ENCODE data around the gene MYADML2. TPM values are rescaled to one million over a fixed set of nuclear protein-coding genes. Genes with fewer than 3 reads are reported as not detected.

The MYADML2 gene
- total and polyA plus RNA-seq, 10 of the 15 experiments (the other 5 are each of a cell fraction or from before 2014, with no cell fraction given) = not detected

DNA sequence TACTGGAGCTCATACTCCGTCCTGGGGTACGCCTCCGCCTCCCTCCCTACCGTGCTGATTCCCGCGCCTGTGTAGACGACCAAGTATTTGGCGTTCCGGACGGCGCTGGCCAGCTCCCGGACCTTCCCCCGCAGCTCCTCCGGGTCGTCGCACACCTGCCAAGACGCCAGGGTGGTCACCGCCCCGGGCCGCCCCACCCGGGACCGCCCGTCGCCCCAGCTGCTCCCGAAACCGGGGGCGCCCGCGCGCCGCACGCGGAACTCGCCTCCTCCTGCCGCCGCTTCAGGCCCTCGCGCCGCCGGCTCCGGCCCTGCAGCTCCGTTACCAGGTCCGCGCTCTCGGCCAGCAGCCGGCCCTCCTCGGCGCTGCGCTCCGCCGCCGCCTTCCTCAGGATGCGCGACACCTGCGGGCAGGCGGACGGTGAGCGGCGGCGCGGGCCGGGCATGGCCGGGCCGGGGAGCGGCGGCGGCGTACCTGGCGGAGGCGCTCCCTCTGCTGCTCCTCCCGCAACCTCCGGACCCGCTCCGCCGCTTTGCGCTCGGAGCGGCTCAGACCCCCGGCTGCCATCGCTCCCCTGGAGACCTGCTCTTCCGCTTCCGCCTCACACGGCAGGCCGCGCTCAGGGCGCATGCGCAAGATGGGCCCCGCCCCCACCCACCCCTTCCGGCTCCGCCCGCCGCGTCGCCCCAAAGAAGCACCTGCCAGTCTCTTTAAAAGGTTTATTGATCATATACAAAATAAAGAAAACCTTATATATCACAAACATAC lies 29.3 kb downstream of the MYADML2 start, which contains the start of gene SIRT7 (continued):
- TF ChIP-seq, protein P1, sequence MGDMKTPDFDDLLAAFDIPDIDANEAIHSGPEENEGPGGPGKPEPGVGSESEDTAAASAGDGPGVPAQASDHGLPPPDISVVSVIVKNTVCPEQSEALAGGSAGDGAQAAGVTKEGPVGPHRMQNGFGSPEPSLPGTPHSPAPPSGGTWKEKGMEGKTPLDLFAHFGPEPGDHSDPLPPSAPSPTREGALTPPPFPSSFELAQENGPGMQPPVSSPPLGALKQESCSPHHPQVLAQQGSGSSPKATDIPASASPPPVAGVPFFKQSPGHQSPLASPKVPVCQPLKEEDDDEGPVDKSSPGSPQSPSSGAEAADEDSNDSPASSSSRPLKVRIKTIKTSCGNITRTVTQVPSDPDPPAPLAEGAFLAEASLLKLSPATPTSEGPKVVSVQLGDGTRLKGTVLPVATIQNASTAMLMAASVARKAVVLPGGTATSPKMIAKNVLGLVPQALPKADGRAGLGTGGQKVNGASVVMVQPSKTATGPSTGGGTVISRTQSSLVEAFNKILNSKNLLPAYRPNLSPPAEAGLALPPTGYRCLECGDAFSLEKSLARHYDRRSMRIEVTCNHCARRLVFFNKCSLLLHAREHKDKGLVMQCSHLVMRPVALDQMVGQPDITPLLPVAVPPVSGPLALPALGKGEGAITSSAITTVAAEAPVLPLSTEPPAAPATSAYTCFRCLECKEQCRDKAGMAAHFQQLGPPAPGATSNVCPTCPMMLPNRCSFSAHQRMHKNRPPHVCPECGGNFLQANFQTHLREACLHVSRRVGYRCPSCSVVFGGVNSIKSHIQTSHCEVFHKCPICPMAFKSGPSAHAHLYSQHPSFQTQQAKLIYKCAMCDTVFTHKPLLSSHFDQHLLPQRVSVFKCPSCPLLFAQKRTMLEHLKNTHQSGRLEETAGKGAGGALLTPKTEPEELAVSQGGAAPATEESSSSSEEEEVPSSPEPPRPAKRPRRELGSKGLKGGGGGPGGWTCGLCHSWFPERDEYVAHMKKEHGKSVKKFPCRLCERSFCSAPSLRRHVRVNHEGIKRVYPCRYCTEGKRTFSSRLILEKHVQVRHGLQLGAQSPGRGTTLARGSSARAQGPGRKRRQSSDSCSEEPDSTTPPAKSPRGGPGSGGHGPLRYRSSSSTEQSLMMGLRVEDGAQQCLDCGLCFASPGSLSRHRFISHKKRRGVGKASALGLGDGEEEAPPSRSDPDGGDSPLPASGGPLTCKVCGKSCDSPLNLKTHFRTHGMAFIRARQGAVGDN (IDR thresholded peaks at IDR 0.05) = peak; percentile 82; the same call in 1 of the 2 replicates
- TF ChIP-seq CHD4 (IDR thresholded peaks at IDR 0.05) (no peak), CEBPB (IDR thresholded peaks at IDR 0.05; ENCODE audit: borderline replicate concordance in 1 of 2, low read depth in 2 of 2, low read length in 2 of 2) (no peak), YBX1 (IDR thresholded peaks at IDR 0.05) (no peak), SREBF2 (IDR thresholded peaks at IDR 0.05; ENCODE audit: low read length) (no peak), ZZZ3 (IDR thresholded peaks at IDR 0.05; ENCODE audit: control insufficient read depth, insufficient read length, low read depth) (no peak), SMAD1 (IDR thresholded peaks at IDR 0.05; ENCODE audit: low read depth, partially characterized antibody) (no peak), BACH1 (IDR thresholded peaks at IDR 0.05; ENCODE audit: borderline replicate concordance) (peak; percentile 89), POLR2A (IDR thresholded peaks at IDR 0.05; ENCODE audit: low read depth, low read length) (peak; percentile 92), MTA3 (IDR thresholded peaks at IDR 0.05; ENCODE audit: borderline replicate concordance, low read length) (no peak), ZNF217 (IDR thresholded peaks at IDR 0.05) (peak; percentile 61; the same call in 1 of the 2 replicates), EED (IDR thresholded peaks at IDR 0.05; ENCODE audit: low read depth) (no peak), CREM (IDR thresholded peaks at IDR 0.05; ENCODE audit: low read depth) (no peak), DPF2 (IDR thresholded peaks at IDR 0.05) (peak; percentile 85; the same call in 1 of the 2 replicates), MYC (IDR thresholded peaks at IDR 0.05; ENCODE audit: insufficient read depth, insufficient read length, insufficient replicate concordance, low read length, severe bottlenecking) (peak; percentile 52)
- TF ChIP-seq, protein P2, sequence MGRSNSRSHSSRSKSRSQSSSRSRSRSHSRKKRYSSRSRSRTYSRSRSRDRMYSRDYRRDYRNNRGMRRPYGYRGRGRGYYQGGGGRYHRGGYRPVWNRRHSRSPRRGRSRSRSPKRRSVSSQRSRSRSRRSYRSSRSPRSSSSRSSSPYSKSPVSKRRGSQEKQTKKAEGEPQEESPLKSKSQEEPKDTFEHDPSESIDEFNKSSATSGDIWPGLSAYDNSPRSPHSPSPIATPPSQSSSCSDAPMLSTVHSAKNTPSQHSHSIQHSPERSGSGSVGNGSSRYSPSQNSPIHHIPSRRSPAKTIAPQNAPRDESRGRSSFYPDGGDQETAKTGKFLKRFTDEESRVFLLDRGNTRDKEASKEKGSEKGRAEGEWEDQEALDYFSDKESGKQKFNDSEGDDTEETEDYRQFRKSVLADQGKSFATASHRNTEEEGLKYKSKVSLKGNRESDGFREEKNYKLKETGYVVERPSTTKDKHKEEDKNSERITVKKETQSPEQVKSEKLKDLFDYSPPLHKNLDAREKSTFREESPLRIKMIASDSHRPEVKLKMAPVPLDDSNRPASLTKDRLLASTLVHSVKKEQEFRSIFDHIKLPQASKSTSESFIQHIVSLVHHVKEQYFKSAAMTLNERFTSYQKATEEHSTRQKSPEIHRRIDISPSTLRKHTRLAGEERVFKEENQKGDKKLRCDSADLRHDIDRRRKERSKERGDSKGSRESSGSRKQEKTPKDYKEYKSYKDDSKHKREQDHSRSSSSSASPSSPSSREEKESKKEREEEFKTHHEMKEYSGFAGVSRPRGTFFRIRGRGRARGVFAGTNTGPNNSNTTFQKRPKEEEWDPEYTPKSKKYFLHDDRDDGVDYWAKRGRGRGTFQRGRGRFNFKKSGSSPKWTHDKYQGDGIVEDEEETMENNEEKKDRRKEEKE (IDR thresholded peaks at IDR 0.05) = no peak
- TF ChIP-seq, protein P3, sequence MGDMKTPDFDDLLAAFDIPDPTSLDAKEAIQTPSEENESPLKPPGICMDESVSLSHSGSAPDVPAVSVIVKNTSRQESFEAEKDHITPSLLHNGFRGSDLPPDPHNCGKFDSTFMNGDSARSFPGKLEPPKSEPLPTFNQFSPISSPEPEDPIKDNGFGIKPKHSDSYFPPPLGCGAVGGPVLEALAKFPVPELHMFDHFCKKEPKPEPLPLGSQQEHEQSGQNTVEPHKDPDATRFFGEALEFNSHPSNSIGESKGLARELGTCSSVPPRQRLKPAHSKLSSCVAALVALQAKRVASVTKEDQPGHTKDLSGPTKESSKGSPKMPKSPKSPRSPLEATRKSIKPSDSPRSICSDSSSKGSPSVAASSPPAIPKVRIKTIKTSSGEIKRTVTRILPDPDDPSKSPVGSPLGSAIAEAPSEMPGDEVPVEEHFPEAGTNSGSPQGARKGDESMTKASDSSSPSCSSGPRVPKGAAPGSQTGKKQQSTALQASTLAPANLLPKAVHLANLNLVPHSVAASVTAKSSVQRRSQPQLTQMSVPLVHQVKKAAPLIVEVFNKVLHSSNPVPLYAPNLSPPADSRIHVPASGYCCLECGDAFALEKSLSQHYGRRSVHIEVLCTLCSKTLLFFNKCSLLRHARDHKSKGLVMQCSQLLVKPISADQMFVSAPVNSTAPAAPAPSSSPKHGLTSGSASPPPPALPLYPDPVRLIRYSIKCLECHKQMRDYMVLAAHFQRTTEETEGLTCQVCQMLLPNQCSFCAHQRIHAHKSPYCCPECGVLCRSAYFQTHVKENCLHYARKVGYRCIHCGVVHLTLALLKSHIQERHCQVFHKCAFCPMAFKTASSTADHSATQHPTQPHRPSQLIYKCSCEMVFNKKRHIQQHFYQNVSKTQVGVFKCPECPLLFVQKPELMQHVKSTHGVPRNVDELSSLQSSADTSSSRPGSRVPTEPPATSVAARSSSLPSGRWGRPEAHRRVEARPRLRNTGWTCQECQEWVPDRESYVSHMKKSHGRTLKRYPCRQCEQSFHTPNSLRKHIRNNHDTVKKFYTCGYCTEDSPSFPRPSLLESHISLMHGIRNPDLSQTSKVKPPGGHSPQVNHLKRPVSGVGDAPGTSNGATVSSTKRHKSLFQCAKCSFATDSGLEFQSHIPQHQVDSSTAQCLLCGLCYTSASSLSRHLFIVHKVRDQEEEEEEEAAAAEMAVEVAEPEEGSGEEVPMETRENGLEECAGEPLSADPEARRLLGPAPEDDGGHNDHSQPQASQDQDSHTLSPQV (IDR thresholded peaks at IDR 0.05) = 0 out of 2 replicates have a peak, but pooled peaks have one; percentile 42
- TF ChIP-seq, protein P4, sequence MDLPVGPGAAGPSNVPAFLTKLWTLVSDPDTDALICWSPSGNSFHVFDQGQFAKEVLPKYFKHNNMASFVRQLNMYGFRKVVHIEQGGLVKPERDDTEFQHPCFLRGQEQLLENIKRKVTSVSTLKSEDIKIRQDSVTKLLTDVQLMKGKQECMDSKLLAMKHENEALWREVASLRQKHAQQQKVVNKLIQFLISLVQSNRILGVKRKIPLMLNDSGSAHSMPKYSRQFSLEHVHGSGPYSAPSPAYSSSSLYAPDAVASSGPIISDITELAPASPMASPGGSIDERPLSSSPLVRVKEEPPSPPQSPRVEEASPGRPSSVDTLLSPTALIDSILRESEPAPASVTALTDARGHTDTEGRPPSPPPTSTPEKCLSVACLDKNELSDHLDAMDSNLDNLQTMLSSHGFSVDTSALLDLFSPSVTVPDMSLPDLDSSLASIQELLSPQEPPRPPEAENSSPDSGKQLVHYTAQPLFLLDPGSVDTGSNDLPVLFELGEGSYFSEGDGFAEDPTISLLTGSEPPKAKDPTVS (IDR thresholded peaks at IDR 0.05; ENCODE audit: low read depth, low read length) = no peak

Measured in GM12878 (cell line).